ENCODE measurements around the gene ATP6V0E2. TPM values are rescaled to one million over a fixed set of nuclear protein-coding genes. Genes with fewer than 3 reads are reported as not detected.

The ATP6V0E2 gene
- 10 to 100 TPM; 33.8 to 95.1 (median 70.9) TPM for total RNA-seq
- long read RNA-seq, transcript ATP6V0E2-210 (4 exons, 569 nt): minor isoform, 6 of 41 reads
- long read RNA-seq, transcript ATP6V0E2-203 (4 exons, 2,722 nt): major isoform, 30 of 41 reads
- long read RNA-seq, partial matches to known transcripts: 0 of 41 reads
- long read RNA-seq, other reads (novel, unspliced or antisense): 4 of 41 reads

DNA sequence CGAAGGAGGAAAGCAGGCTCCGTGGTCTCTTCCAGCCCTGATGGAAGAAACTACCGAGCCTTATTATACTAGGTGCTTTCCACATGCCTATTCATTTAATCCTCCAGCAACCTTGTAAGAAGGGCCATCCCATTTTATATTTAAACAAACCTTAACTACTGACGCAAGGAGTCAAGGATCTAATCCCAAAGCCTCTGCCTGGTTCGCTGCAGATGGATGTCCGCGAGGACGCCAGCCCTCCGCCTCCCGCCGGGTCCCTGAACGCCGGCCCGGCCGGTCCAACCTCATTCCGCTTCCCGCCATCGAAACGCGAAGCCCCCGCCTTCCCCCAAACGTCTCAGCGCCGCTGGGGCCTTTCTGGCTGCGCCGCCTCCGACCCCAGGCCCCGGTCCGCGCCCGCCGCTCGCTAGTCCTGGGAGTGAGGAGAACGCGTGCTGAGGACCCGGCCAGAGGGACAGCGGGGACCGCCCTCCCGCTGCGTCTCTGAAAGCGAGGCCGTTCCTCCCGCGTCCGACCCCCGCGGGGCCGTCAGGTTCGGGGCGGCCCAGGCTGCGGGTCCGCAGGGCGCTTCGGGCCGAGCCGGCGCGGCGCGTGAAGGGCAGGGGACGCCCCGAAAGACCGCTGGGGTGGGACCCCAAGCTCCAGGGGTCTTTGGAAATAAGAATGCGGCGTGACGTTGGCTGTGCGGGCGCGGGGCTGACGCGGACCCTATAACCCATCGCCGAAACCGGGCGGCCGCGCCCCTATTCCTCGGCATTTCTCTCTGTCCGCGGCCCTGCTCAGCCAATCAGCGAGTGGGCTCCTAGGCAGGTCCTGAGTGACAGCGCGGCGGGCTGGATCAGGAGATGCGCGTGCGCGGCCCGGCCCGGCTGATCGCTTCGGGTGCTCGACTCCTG, at the start of gene ATP6V0E2:
ATP6V0E2 (plus strand) TSS at position 896 of the 896 bp plus-strand sequence. CDS start 97 bp downstream, outside the sequence.
- Histone ChIP-seq H3K4me3 (peak within 1 kb of the TSS; percentile 74 to 94 (median 87)), H3K27ac (peak within 1 kb of the TSS; percentile 58 to 80 (median 65)), H3K9me3 (no peaks in the 10 kb centered on the region), H3K27me3 (no peaks in the 10 kb centered on the region), H3K36me3 (peaks cover 0 to 7% (median 0%) of the 10 kb centered on the region in 4 donors), H3K4me1 (peaks cover 0 to 22% (median 10%) of the 10 kb centered on the region in 4 donors)
- intact Hi-C loops (cut with DNase I): no loop called here
- WGBS (ENCODE audit: insufficient coverage, low coverage, low lambda C conversion rate, missing lambda C conversion rate): 2% methylated on average over 19 of the region's 93 CpGs
- TF ChIP-seq CTCF (IDR thresholded peaks at IDR 0.05): no peak
- no peak for TF ChIP-seq POLR2A (IDR thresholded peaks at IDR 0.05)
- peak; percentile 88 to 91 (median 90) for ATAC-seq
- peak; percentile 97 for DNase-seq

- intact Hi-C loops (cut with DNase I): no loop called here
- no peak for ATAC-seq
- peaks cover 0 to 10% (median 0%) of the 10 kb centered on the region in 4 donors for H3K4me1 ChIP-seq
Observed at GRCh38 chr7:149824301-149824741, 49.4 kb upstream of the ATP6V0E2 start.

GRCh38 chr7:149824748-149825566, 48.8 kb upstream of the ATP6V0E2 start:
- intact Hi-C loops (cut with DNase I): no loop called here
- no peak for ATAC-seq
- Histone ChIP-seq H3K4me3 (no peak overlapping the region), H3K27ac (no peak overlapping the region), H3K36me3 (no peaks in the 10 kb centered on the region), H3K4me1 (peaks cover 0 to 10% (median 0%) of the 10 kb centered on the region in 4 donors), H3K9me3 (no peaks in the 10 kb centered on the region), H3K27me3 (no peaks in the 10 kb centered on the region)
- DNase-seq: peak in 1 of 3 donors; percentile 39
- no peak for TF ChIP-seq CTCF (IDR thresholded peaks at IDR 0.05)
- TF ChIP-seq POLR2A (IDR thresholded peaks at IDR 0.05): no peak
- no CpG with 5 or more reads among the region's 19 CpGs for WGBS (ENCODE audit: insufficient coverage, low coverage, low lambda C conversion rate, missing lambda C conversion rate)

More at GRCh38 chr7:149824301-149824741, 49.4 kb upstream of the ATP6V0E2 start:
- peak in 1 of 3 donors; percentile 42 for DNase-seq
- Histone ChIP-seq H3K27ac (no peak overlapping the region), H3K9me3 (no peaks in the 10 kb centered on the region), H3K4me3 (no peak overlapping the region), H3K27me3 (no peaks in the 10 kb centered on the region), H3K36me3 (no peaks in the 10 kb centered on the region)
- TF ChIP-seq CTCF (IDR thresholded peaks at IDR 0.05): no peak
- TF ChIP-seq POLR2A (IDR thresholded peaks at IDR 0.05): no peak
- 86% methylated on average over 4 of the region's 13 CpGs for WGBS (ENCODE audit: insufficient coverage, low coverage, low lambda C conversion rate, missing lambda C conversion rate)

- no peak overlapping the region for H3K27ac ChIP-seq
- DNase-seq: peak in 1 of 3 donors; percentile 43
- TF ChIP-seq POLR2A (IDR thresholded peaks at IDR 0.05) (no peak), CTCF (IDR thresholded peaks at IDR 0.05) (no peak)
- no peaks in the 10 kb centered on the region for H3K36me3 ChIP-seq
- intact Hi-C loops (cut with DNase I): no loop called here
- H3K27me3 ChIP-seq: no peaks in the 10 kb centered on the region
- 85% methylated on average over 4 of the region's 19 CpGs for WGBS (ENCODE audit: insufficient coverage, low coverage, low lambda C conversion rate, missing lambda C conversion rate)
- H3K9me3 ChIP-seq: no peaks in the 10 kb centered on the region
- no peak for ATAC-seq
- H3K4me3 ChIP-seq: no peak overlapping the region
- peaks cover 0 to 10% (median 0%) of the 10 kb centered on the region in 4 donors for H3K4me1 ChIP-seq
Observed at GRCh38 chr7:149825567-149826343, 48.0 kb upstream of the ATP6V0E2 start.

All from right lobe of liver (tissue), 6 donors.